Spinal cord (tissue), 10 donors: ENCODE data around the gene C1orf50. TPM values are rescaled to one million over a fixed set of nuclear protein-coding genes. Genes with fewer than 3 reads are reported as not detected.
A peak's percentile ranks its signal among the peaks of the same experiment; 100 is the strongest.

Source experiments
- DNase-seq, 6 donors: peaks; one replicate each; pipeline versions ENCODE4 v3.0.0 to v3.0.0-alpha.2; 2013 to 2015; ENCODE audit warnings: low spot score in 6 of 6, low read depth in 4 of 6
- H3K27ac ChIP-seq: one replicate; pipeline ENCODE4 v1.5.1; 2013; ENCODE audit warnings: low read depth, low read length, control low read depth
- H3K27me3 ChIP-seq: one replicate; pipeline ENCODE4 v1.6.1; 2013; ENCODE audit warnings: low read length; ENCODE audit not compliant: control insufficient read depth, insufficient read depth
- H3K36me3 ChIP-seq: one replicate; pipeline ENCODE4 v1.6.1; 2013; ENCODE audit warnings: low read length; ENCODE audit not compliant: control insufficient read depth, insufficient read depth
- H3K4me1 ChIP-seq: one replicate; pipeline ENCODE4 v1.6.1; 2013; ENCODE audit warnings: low read length; ENCODE audit not compliant: control insufficient read depth, insufficient read depth
- H3K4me3 ChIP-seq: one replicate; pipeline ENCODE4 v1.5.1; 2013; ENCODE audit warnings: low read depth, low read length, control low read depth
- H3K9me3 ChIP-seq: one replicate; pipeline ENCODE4 v1.6.1; 2013; ENCODE audit warnings: low read length; ENCODE audit not compliant: control insufficient read depth, insufficient read depth
- WGBS: methylation state at CpG from one replicate; pipeline ENCODE4 v1.1.5; 2013; ENCODE audit warnings: missing lambda C conversion rate; ENCODE audit not compliant: insufficient coverage; 5-methylcytosine and 5-hydroxymethylcytosine counted together
- polyA plus RNA-seq, 2 donors: library from polyadenylated mRNA; unstranded; fragments of 120-200 nt; gene quantifications; one replicate each; pipeline ENCODE4 v1.2.1, GENCODE V29; 2013; ENCODE audit not compliant: insufficient read length in 2 of 2
- total RNA-seq, 2 donors: library from RNA; depleted of rRNA in 1 of 2; stranded (reverse); fragments of 120-200 nt in 1 of 2; fragments of >200 nt in 1 of 2; gene quantifications; one replicate each; pipeline versions ENCODE4 v1.2.3 to v1.2.4, GENCODE V29; 2013 to 2014
- donor health status: healthy.

Gene C1orf50
- total and polyA plus RNA-seq, 4 donors, result 6.7 to 15.2 (median 9.3) TPM

DNA sequence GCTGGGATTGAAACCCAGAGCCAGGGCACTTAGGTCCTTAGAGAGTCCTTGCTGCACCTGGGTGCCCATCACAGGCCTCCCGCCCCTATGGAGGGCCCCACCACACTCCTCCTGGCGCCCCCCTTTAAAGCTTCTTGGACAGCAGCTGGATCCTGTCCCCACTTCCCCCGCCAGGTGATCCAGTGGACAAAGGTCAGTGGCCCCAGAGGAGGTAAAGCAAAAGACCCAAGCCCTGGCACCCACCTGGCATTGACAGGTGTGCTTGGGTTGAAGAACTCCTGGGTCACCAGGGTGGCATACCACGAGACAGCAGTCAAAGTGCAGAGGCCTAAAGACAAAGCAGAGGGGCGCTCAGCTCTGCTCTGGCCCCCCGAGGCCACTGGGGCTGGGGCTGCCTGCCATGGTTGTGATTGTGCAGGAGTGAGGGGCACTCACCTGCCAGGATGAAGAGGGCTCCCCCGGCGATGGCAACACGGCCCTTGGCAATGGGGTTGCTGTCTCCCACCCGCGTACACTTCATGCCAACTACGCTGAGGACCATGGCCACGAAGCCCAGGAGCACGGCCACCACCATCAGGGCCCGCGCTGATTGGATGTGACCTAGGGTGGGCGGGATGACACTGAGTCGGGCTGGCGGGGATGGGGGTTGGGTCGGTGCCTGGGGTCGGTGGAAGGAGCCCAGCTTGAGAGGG lies 28.9 kb upstream of the C1orf50 start:
- Histone ChIP-seq H3K4me3 (peak overlapping the region; percentile 39), H3K36me3 (peaks cover 10% of the 10 kb centered on the region), H3K27ac (no peak overlapping the region), H3K4me1 (peaks cover 55% of the 10 kb centered on the region), H3K9me3 (no peaks in the 10 kb centered on the region), H3K27me3 (no peaks in the 10 kb centered on the region)
- no peak for DNase-seq
- WGBS, result 90% methylated on average over 21 of the region's 21 CpGs

DNA sequence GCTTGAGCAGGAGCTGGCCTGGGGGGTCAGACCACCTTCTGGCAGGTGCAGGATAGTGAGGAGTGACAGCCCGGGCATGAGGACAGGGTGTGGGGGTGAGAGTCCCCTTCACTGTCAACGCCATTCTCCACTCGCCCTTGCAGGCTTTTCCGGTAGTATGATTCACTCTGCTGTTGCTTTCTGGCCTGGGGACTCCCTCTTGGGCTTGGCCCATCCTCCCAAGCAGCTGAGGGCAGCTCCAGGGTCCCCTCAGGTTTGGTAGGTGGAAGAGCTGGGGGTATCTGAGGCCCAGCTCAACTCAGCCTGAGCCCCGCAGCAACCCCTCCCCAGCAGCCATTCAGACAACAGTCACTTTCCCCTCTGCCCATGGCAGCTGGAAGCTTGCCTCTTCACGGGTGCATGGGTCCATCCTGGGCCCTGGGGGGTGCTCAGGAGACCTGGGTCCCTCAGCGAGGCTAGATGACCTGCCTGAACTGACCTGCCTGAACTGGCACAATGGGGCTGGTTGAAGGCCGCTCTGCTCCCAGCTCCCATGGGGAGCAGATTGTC lies 28.3 kb upstream of the C1orf50 start:
- Histone ChIP-seq H3K4me1 (peaks cover 61% of the 10 kb centered on the region), H3K9me3 (no peaks in the 10 kb centered on the region), H3K27ac (no peak overlapping the region), H3K27me3 (no peaks in the 10 kb centered on the region), H3K4me3 (peak overlapping the region; percentile 39), H3K36me3 (peaks cover 7% of the 10 kb centered on the region)
- 88% methylated on average over 8 of the region's 8 CpGs for WGBS
- no peak for DNase-seq

DNA sequence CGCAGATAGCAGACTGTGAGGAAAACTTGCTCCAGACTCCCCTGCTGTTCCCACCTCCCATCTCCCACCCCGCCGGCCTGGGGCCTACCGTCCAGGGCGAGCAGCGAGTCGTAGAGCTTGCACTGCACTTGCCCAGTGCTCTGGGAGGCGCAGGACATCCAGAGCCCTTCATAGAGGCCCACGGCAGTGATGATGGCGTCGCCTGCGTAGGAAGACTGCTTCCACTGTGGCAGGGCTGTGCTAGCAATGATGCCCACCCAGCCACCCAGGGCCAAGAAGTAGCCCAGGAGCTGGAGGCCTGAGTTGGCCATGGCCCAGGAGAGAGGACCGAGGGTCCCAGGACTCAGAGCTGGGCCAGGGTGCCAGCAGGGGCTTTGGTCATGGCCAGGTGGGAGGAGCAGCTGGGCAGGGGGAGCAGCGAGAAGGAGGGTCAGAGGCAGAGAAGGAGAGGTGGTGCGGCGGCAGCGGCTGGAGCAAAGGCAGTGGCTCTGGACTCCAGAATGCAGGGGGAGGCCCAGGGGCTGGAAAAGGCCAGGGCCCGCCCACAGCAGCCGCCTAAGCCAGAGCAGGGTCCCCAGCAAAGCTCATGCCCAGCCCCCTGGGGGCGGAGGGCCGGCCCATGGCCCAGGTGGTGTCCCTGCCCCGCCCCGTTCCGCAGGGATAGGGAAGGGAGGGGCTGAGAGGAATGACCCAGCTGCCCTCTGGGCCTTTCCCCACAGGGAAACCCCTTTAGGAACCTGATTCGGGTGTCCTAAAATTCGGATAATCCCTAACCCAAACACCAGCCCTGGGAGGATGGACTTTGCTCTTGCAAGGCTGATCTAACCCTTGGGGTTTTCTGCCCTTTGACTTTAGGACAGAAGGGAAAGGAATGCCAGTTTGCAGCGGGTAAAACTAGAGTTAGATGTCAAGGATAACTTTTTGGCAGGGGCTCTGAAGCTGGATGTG lies 27.0 kb upstream of the C1orf50 start, which contains the start of gene CLDN19:
CLDN19 (minus strand) TSS at position 484 of the 948 bp plus-strand sequence; CDS start at position 311, 173 bp downstream.
- Histone ChIP-seq H3K4me1 (peaks cover 62% of the 10 kb centered on the region), H3K36me3 (peaks cover 6% of the 10 kb centered on the region), H3K27me3 (no peaks in the 10 kb centered on the region), H3K27ac (peak within 1 kb of the TSS; percentile 75), H3K9me3 (no peaks in the 10 kb centered on the region), H3K4me3 (peak within 1 kb of the TSS; percentile 39)
- no peak for DNase-seq
- WGBS, result 52% methylated on average over 24 of the region's 27 CpGs

DNA sequence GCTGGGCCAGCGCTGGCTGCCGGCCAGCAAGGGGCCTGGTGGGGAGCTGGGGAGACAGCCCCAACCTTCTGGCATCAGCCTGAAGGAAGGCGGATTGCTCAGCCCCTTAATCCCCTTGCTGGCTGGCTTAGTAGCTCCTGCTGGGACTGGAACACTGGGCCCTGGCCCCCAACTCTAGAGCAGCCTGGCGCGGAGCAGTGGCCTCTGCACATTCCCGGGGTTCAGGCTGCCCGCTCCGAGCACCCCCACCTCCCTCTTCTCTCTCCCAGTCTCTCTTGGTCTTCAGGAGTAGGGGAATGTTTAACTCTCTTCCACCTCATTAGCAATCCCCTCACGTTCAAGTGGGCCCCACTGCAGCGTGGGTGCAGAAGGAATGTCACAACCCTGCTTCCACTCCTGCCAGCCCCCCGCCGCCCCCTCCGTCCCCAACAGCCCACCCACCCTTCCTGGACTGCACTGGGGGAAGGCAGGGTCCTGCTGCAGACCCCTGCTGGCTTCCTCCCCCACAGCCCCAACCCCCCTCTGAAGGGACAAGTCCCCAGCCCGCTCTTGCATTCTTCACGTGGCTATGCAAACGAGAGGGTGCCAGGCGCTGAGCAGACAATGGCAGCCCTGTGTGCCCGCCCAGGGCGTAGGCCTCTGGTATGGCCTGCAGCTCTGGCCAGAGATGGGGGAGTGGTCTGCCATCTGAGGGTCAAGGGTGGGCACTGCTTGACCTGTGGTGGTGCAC lies 26.0 kb upstream of the C1orf50 start:
- peak overlapping the region; percentile 81 for H3K27ac ChIP-seq
- peak in 2 of 6 donors; percentile 48 to 58 for DNase-seq
- no peak overlapping the region for H3K4me3 ChIP-seq
- H3K27me3 ChIP-seq, result no peaks in the 10 kb centered on the region
- H3K4me1 ChIP-seq, result peaks cover 56% of the 10 kb centered on the region
- H3K9me3 ChIP-seq, result no peaks in the 10 kb centered on the region
- 37% methylated on average over 6 of the region's 19 CpGs for WGBS
- H3K36me3 ChIP-seq, result peaks cover 9% of the 10 kb centered on the region

DNA sequence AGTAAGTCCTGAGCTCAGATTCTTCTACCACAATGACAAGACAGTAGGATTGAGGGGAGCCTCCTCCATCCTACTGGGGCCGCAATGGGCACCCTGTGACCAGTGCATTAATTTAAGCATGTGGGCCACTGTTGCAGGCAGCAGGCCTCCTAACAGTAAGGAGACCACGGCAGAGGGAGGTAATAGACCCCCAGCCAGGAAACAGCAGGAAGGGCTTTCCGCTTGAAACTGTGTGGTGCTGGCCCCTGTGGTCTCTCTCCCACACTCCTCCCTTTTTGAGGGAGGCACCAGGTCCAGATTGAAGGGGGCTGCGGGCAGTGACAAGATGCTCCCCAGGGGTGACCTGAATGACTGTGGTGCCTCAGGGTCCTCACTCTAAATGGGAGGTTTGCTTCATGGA lies 25.3 kb upstream of the C1orf50 start:
- H3K36me3 ChIP-seq, result peaks cover 16% of the 10 kb centered on the region
- peaks cover 53% of the 10 kb centered on the region for H3K4me1 ChIP-seq
- no peaks in the 10 kb centered on the region for H3K9me3 ChIP-seq
- no peak for DNase-seq
- H3K27me3 ChIP-seq, result no peaks in the 10 kb centered on the region
- peak overlapping the region; percentile 81 for H3K27ac ChIP-seq
- no peak overlapping the region for H3K4me3 ChIP-seq
- WGBS, result 69% methylated on average over 2 of the region's 4 CpGs

DNA sequence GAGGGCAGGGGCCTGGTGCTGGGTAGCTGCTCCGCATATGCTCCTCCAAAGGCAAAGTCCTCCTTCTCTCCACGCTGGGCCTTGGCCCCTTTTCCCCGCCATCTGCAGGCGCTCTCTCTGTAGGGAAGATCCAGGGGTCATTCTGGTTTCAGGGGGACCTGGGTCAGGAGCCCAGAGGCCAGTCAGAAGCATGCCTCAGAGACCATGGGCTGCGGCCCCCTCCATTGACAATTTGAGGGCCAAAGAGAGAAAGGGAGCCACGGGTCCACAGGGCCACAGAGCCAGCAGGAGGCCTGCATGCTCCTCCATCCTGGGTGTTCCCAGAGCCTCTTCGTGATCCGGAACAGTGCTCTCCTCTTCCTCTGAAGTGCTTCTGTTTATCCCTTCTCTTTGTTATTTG lies 24.9 kb upstream of the C1orf50 start:
- H3K27ac ChIP-seq, result peak overlapping the region; percentile 81
- H3K9me3 ChIP-seq, result no peaks in the 10 kb centered on the region
- no peaks in the 10 kb centered on the region for H3K27me3 ChIP-seq
- peaks cover 55% of the 10 kb centered on the region for H3K4me1 ChIP-seq
- DNase-seq, result no peak
- H3K4me3 ChIP-seq, result no peak overlapping the region
- WGBS, result 91% methylated on average over 6 of the region's 8 CpGs
- peaks cover 20% of the 10 kb centered on the region for H3K36me3 ChIP-seq

DNA sequence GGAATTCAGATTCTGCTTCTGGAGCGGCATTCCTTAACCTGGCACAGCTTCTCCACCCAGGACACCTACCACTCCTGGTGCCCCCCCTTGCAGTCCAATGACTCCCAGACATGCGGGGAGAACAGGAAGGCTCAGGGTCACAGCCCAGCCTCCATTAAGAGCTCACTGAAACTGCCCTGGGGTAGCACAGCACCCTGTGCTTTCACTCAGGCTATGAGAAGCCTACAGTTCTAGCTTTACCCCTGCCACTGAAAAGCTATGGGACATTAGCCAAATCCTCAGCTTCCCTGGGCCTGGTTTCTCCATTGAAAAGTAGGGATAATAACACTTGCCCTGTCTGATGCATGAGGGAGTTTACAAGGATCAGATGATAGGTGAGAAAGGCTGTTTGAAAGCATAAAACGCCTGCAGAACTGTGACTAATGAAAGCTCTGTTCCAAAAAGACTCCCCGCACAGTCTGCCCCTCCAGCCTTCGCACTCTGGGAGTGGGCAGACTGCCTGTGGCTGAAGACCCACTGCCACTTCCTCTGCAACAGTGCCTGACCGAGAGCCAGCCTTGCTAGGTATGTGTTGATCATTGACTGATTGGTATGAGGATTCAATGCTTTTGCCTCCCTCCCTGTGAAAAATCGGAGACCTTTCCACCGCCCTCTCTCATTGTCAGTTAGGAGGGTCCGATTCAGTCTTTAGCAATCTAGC lies 24.3 kb upstream of the C1orf50 start:
- no peak overlapping the region for H3K4me3 ChIP-seq
- peaks cover 26% of the 10 kb centered on the region for H3K36me3 ChIP-seq
- DNase-seq, result peak in 2 of 6 donors; percentile 23 to 25
- 70% methylated on average over 6 of the region's 9 CpGs for WGBS
- H3K27ac ChIP-seq, result peak overlapping the region; percentile 81
- H3K4me1 ChIP-seq, result peaks cover 56% of the 10 kb centered on the region
- no peaks in the 10 kb centered on the region for H3K27me3 ChIP-seq
- no peaks in the 10 kb centered on the region for H3K9me3 ChIP-seq

DNA sequence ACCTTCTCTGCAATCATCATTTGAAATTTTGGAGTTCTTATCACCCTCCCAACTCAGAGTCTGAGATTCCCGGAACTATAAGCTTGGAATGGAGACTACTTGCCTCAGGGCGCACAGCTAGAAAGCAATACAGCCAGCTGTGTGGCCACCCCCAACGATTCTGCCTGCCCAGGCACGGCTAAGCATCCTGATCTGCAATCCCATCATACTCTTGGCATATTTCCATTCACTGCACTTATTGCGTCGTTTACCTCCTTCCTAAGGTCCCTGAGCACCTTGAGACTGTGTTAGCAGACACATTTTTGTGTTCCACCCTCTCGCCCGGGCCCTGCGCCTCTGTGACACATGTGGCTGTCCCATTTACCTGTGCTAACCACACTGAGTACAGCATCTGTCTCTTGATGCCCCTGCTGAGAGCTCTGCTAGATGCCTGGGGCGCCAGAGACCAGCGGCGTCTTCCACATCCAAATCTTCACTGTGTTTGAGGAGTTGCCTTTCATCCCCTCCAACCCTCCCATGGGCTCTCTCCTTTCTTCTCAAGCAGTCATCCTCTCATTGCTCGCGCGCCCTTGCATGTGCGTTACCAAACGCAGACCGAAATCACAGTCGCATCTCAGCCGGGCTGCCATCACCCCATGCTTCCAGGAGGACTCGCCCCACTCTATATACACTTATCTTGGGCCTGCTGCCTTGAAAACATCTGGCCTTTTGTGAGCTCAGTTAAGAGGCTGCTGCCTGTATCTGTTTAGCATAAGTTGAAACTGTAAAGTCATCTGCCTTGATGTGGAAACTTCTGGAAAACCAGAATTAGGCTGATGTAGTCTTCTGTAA lies 23.5 kb upstream of the C1orf50 start:
- peak overlapping the region; percentile 81 for H3K27ac ChIP-seq
- peak in 1 of 6 donors; percentile 72 for DNase-seq
- WGBS, result 67% methylated on average over 16 of the region's 21 CpGs
- H3K27me3 ChIP-seq, result no peaks in the 10 kb centered on the region
- H3K4me1 ChIP-seq, result peaks cover 56% of the 10 kb centered on the region
- no peaks in the 10 kb centered on the region for H3K9me3 ChIP-seq
- H3K36me3 ChIP-seq, result peaks cover 34% of the 10 kb centered on the region
- H3K4me3 ChIP-seq, result no peak overlapping the region
